PC-3 (cell line): ENCODE measurements around the gene UBE2E1. TPM values are rescaled to one million over a fixed set of nuclear protein-coding genes. Genes with fewer than 3 reads are reported as not detected.
"Not testable (repeated sequence)": the region's sequence is repeated elsewhere in the genome, so short reads cannot be mapped to it uniquely, and the experiment has no call there.

ENCODE experiments used
- ATAC-seq: fragments of 200-7000 bp; cut with Tn5 transposase; 2 replicates; pipeline ENCODE4 v1.9.1; 2020; ENCODE audit warnings: mild to moderate bottlenecking, moderate library complexity
- BruUV-seq: library from RNA; stranded (reverse); fragments of 400-500 nt; replicated peaks from 2 replicates; lab custom pipeline; 2021; lab: Mats Ljungman, UMichigan
- CTCF ChIA-PET: fragments of 300-600 bp; sonication (Branson Sonifier 250); formaldehyde crosslinking; loops from one replicate; lab custom pipeline; 2022; ENCODE audit warnings: antibody characterized with exemption; lab: Charles Lee
- POLR2A ChIA-PET: fragments of 300-600 bp; sonication (Branson Sonifier 250); formaldehyde crosslinking; loops from one replicate; lab custom pipeline; 2022; ENCODE audit warnings: antibody characterized with exemption; ENCODE audit not compliant: unreplicated experiment; lab: Charles Lee
- DNase-seq: peaks from one replicate; pipeline ENCODE4 v3.0.0-alpha.2; 2015
- H2AFZ ChIP-seq: fragments of 300-600 bp; sonication (generic); 2 replicates; pipeline ENCODE4 v1.6.0; 2016; ENCODE audit warnings: antibody characterized with exemption, low read length
- H3F3A ChIP-seq: fragments of 300-600 bp; sonication (generic); one replicate; pipeline ENCODE4 v1.6.0; 2017; ENCODE audit warnings: antibody characterized with exemption, low read length, control low read depth, mild to moderate bottlenecking; ENCODE audit not compliant: unreplicated experiment
- H3K27ac ChIP-seq: fragments of 300-600 bp; sonication (generic); 2 replicates; pipeline ENCODE4 v1.5.1; 2016; ENCODE audit warnings: mild to moderate bottlenecking, low read length
- H3K27me3 ChIP-seq: fragments of 300-600 bp; sonication (generic); 2 replicates; pipeline ENCODE4 v1.6.1; 2016; ENCODE audit warnings: low read length, mixed read lengths
- H3K36me3 ChIP-seq: fragments of 300-600 bp; sonication (generic); 2 replicates; pipeline ENCODE4 v1.6.1; 2016; ENCODE audit warnings: low read depth, mixed run types, low read length, mixed read lengths
- H3K4me1 ChIP-seq: fragments of 300-600 bp; sonication (generic); 2 replicates; pipeline ENCODE4 v1.5.1; 2016; ENCODE audit warnings: low read length; ENCODE audit not compliant: insufficient read depth
- H3K4me2 ChIP-seq: fragments of 300-600 bp; sonication (generic); 2 replicates; pipeline ENCODE4 v1.6.0; 2016; ENCODE audit warnings: low read length
- H3K4me3 ChIP-seq: fragments of 300-600 bp; sonication (generic); 2 replicates; pipeline ENCODE4 v1.5.1; 2016; ENCODE audit warnings: mild to moderate bottlenecking, low read length, mixed read lengths
- H3K79me2 ChIP-seq: fragments of 300-600 bp; sonication (generic); 2 replicates; pipeline ENCODE4 v1.6.1; 2017; ENCODE audit warnings: low read length, mixed read lengths
- H3K9ac ChIP-seq: fragments of 300-600 bp; sonication (generic); 2 replicates; pipeline ENCODE4 v1.6.0; 2016; ENCODE audit warnings: mild to moderate bottlenecking, low read length
- H3K9me2 ChIP-seq: fragments of 300-600 bp; sonication (generic); replicated peaks from 2 replicates; pipeline ENCODE4 v1.6.1; 2016; ENCODE audit warnings: mixed run types, low read length, mixed read lengths
- H3K9me3 ChIP-seq: fragments of 300-600 bp; sonication (generic); 2 replicates; pipeline ENCODE4 v1.6.1; 2016; ENCODE audit warnings: low read length, mixed read lengths
- H4K20me1 ChIP-seq: fragments of 300-600 bp; sonication (generic); 2 replicates; pipeline ENCODE4 v1.6.1; 2016; ENCODE audit warnings: low read length, mixed read lengths
- CTCF ChIP-seq: fragments of 300-600 bp; sonication (generic); conservative IDR thresholded peaks from 2 replicates; pipeline ENCODE4 v1.5.1; 2017; ENCODE audit warnings: antibody characterized with exemption, low read depth, mild to moderate bottlenecking, low read length
- EZH2 ChIP-seq: fragments of 300-600 bp; sonication (generic); IDR thresholded peaks from one replicate; pipeline ENCODE4 v1.6.1; 2017; ENCODE audit warnings: antibody characterized with exemption, mild to moderate bottlenecking, low read length; ENCODE audit not compliant: unreplicated experiment
- EZH2phosphoT487 ChIP-seq: fragments of 300-600 bp; sonication (generic); IDR thresholded peaks from 2 replicates; pipeline ENCODE4 v1.6.1; 2018; ENCODE audit warnings: mild to moderate bottlenecking, antibody characterized with exemption, low read length, borderline replicate concordance
- intact Hi-C: fragments of 100-400 bp; cut with micrococcal nuclease; formaldehyde crosslinking; loops from 2 replicates; pipeline ENCODE4 v1.9.0; 2023
- total RNA-seq: library from RNA; depleted of rRNA; stranded (reverse); fragments of >200 nt; gene quantifications from 2 replicates; pipeline ENCODE4 v1.2.3, GENCODE V29; 2014

Gene UBE2E1
- total RNA-seq, 1 experiment from 2014 or later = 117 TPM

GRCh38 chr3:23911397-23911796 lies 105.6 kb downstream of the UBE2E1 start:
- Histone ChIP-seq H3K27me3 (no peaks in the 10 kb centered on the region), H2AFZ (no peak overlapping the region), H3K9me3 (no peaks in the 10 kb centered on the region), H3K36me3 (peaks cover 3% of the 10 kb centered on the region; the same call in 1 of the 2 replicates), H3K9ac (no peak overlapping the region), H3K4me3 (no peak overlapping the region), H3F3A (no peaks in the 10 kb centered on the region), H3K9me2 (no peaks in the 10 kb centered on the region), H4K20me1 (0 out of 2 replicates have a peak, but pooled peaks cover 4% of the 10 kb centered on the region), H3K79me2 (peaks cover 37% of the 10 kb centered on the region), H3K27ac (no peak overlapping the region), H3K4me2 (no peak overlapping the region), H3K4me1 (peaks cover 26% of the 10 kb centered on the region)
- CTCF ChIA-PET = no interaction called here
- intact Hi-C loops = no loop called here
- TF ChIP-seq CTCF = no peak
- TF ChIP-seq EZH2 = no peak
- TF ChIP-seq EZH2phosphoT487 = no peak
- DNase-seq = no peak
- POLR2A ChIA-PET = no interaction called here
- no TSS peak for BruUV-seq
- no peak for ATAC-seq

GRCh38 chr3:23912335-23912734 lies 106.6 kb downstream of the UBE2E1 start:
- peaks cover 26% of the 10 kb centered on the region for H3K4me1 ChIP-seq
- H3K4me3 ChIP-seq, H3K9me2 ChIP-seq, H3K27ac ChIP-seq, H3K4me2 ChIP-seq, H4K20me1 ChIP-seq, CTCF ChIA-PET, H3F3A ChIP-seq, intact Hi-C loops, BruUV-seq, ATAC-seq, H3K27me3 ChIP-seq, POLR2A ChIA-PET, H3K9me3 ChIP-seq, H2AFZ ChIP-seq, H3K36me3 ChIP-seq, DNase-seq, H3K9ac ChIP-seq: not testable (repeated sequence)
- H3K79me2 ChIP-seq = peaks cover 44% of the 10 kb centered on the region

- Histone ChIP-seq H3K4me2 (no peak overlapping the region), H3K9ac (no peak overlapping the region), H4K20me1 (peaks cover 12% of the 10 kb centered on the region), H3K27ac (no peak overlapping the region), H3K79me2 (peaks cover 52% of the 10 kb centered on the region), H3K36me3 (peaks cover 10% of the 10 kb centered on the region), H2AFZ (no peak overlapping the region), H3K27me3 (no peaks in the 10 kb centered on the region), H3K4me1 (peaks cover 26% of the 10 kb centered on the region), H3K9me2 (no peaks in the 10 kb centered on the region), H3K4me3 (no peak overlapping the region), H3K9me3 (no peaks in the 10 kb centered on the region), H3F3A (no peaks in the 10 kb centered on the region)
- DNase-seq = no peak
- no TSS peak for BruUV-seq
- TF ChIP-seq EZH2 (no peak), EZH2phosphoT487 (no peak), CTCF (no peak)
- POLR2A ChIA-PET = no interaction called here
- ATAC-seq = no peak
- CTCF ChIA-PET = no interaction called here
- intact Hi-C loops = no loop called here
These were observed 107.4 kb downstream of the UBE2E1 start for GRCh38 chr3:23913182-23913581.
